H1 (cell line): Measurements from ENCODE around the gene MED31.

Experiments
- EP300 ChIP-seq, 2 experiments: IDR thresholded peaks; 1 replicate in 1 of 2; 2 replicates in 1 of 2; pipeline ENCODE4 v1.6.1; 2011 to 2012; ENCODE audit warnings: low read depth in 2 of 2, low read length in 2 of 2, mild to moderate bottlenecking in 2 of 2, borderline replicate concordance in 1 of 2, inconsistent platforms in 1 of 2, moderate library complexity in 1 of 2
- EZH2 ChIP-seq: fragments of 200-600 bp; sonication (generic); IDR thresholded peaks from 2 replicates; pipeline ENCODE4 v1.7.1; 2012; ENCODE audit warnings: low read depth, mild to moderate bottlenecking, moderate library complexity, low read length, inconsistent platforms; ENCODE audit not compliant: severe bottlenecking
- POLR2A ChIP-seq, 2 experiments: IDR thresholded peaks; 1 replicate in 1 of 2; 2 replicates in 1 of 2; pipeline ENCODE4 v1.6.1; 2011; ENCODE audit warnings: low read depth in 2 of 2, low read length in 2 of 2, mild to moderate bottlenecking in 2 of 2; ENCODE audit errors: control extremely low read depth in 1 of 2
- SIN3A ChIP-seq, 2 experiments: IDR thresholded peaks in 1 of 2; conservative IDR thresholded peaks in 1 of 2; 2 replicates each; pipeline ENCODE4 v1.6.1; 2011 to 2012; ENCODE audit warnings: low read length in 2 of 2, improper control_type of control experiment in 1 of 2, low read depth in 1 of 2, mild to moderate bottlenecking in 1 of 2
- ZNF274 ChIP-seq: IDR thresholded peaks from 2 replicates; pipeline ENCODE4 v1.7.0; 2012; ENCODE audit warnings: low read length, borderline replicate concordance; ENCODE audit errors: extremely low read depth
- TF ChIP-seq, protein P1 (sequence below), 3 experiments: IDR thresholded peaks; 1 replicate in 2 of 3; 2 replicates in 1 of 3; pipeline versions ENCODE4 v1.5.1 to v1.6.1; 2011; ENCODE audit warnings: low read length in 3 of 3, mild to moderate bottlenecking in 3 of 3, inconsistent platforms in 2 of 3, low read depth in 1 of 3, moderate library complexity in 1 of 3; ENCODE audit not compliant: insufficient read depth in 1 of 3; ENCODE audit errors: control extremely low read depth in 1 of 3

- TF ChIP-seq EP300 (IDR thresholded peaks at IDR 0.05; ENCODE audit: borderline replicate concordance in 1 of 2, low read depth in 2 of 2, low read length in 2 of 2) (no peak), EZH2 (no peak), ZNF274 (no peak), SIN3A (conservative IDR thresholded peaks at IDR 0.05 in 1 of 2, IDR thresholded peaks at IDR 0.05 in 1 of 2; ENCODE audit: low read depth in 1 of 2, low read length in 2 of 2) (no peak), POLR2A (IDR thresholded peaks at IDR 0.05; ENCODE audit: control extremely low read depth in 1 of 2, low read depth in 2 of 2, low read length in 2 of 2) (no peak)
- TF ChIP-seq, protein P1, sequence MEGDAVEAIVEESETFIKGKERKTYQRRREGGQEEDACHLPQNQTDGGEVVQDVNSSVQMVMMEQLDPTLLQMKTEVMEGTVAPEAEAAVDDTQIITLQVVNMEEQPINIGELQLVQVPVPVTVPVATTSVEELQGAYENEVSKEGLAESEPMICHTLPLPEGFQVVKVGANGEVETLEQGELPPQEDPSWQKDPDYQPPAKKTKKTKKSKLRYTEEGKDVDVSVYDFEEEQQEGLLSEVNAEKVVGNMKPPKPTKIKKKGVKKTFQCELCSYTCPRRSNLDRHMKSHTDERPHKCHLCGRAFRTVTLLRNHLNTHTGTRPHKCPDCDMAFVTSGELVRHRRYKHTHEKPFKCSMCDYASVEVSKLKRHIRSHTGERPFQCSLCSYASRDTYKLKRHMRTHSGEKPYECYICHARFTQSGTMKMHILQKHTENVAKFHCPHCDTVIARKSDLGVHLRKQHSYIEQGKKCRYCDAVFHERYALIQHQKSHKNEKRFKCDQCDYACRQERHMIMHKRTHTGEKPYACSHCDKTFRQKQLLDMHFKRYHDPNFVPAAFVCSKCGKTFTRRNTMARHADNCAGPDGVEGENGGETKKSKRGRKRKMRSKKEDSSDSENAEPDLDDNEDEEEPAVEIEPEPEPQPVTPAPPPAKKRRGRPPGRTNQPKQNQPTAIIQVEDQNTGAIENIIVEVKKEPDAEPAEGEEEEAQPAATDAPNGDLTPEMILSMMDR (IDR thresholded peaks at IDR 0.05; ENCODE audit: control extremely low read depth in 1 of 3, insufficient read depth in 1 of 3, low read depth in 1 of 3, low read length in 3 of 3): no peak
Measured at GRCh38 chr17:6603744-6604325, 47.6 kb downstream of the MED31 start.
